Measurements from ENCODE around the gene SCAF11.

DNA sequence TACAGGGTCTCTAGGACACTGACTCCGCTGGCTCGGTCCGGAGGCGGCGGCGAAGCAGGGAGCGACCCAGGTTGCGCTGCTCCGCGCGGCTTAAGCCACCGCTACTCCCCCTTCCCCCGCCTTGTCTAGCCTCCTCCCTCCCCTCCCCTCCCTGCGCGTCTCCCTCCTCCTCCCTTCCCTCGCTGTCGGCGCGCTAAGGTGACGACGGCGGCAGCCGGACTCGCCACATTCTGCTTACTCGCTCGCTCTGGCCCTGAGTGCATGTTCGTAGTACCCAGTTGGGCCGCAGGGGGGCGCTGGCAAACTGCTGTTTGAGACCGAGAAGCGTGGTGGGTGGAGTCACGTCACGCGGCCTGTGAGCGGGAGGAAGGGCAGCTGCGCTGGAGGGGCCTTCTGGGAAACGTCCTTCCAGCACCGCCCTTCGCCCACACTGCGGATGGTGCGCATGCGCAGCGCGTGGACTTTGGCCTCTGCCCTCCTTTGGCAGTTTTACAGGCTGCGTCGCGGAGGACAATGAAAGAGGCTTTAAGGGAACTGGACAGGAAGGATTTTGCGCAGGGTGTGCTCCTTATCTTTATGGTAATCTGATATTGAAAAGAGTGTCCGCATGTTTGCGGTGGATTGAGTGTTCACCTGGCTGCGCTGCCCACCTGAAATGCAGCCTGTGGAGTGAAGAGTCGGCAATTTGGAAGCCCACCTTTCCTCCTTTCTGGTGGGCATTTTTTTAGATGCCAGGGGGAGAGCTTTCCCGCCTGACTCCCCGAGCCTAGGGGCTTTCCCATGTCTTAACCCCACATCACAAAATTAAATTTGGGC is at the start of gene SCAF11:
- TF ChIP-seq, protein P1, sequence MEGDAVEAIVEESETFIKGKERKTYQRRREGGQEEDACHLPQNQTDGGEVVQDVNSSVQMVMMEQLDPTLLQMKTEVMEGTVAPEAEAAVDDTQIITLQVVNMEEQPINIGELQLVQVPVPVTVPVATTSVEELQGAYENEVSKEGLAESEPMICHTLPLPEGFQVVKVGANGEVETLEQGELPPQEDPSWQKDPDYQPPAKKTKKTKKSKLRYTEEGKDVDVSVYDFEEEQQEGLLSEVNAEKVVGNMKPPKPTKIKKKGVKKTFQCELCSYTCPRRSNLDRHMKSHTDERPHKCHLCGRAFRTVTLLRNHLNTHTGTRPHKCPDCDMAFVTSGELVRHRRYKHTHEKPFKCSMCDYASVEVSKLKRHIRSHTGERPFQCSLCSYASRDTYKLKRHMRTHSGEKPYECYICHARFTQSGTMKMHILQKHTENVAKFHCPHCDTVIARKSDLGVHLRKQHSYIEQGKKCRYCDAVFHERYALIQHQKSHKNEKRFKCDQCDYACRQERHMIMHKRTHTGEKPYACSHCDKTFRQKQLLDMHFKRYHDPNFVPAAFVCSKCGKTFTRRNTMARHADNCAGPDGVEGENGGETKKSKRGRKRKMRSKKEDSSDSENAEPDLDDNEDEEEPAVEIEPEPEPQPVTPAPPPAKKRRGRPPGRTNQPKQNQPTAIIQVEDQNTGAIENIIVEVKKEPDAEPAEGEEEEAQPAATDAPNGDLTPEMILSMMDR (IDR thresholded peaks at IDR 0.05), result peak; percentile 79 to 100 (median 98)
- peak; percentile 67 to 89 for TF ChIP-seq POLR2A (IDR thresholded peaks at IDR 0.05)
